Measurements from ENCODE around the gene GDPD5. TPM values are rescaled to one million over a fixed set of nuclear protein-coding genes. Genes with fewer than 3 reads are reported as not detected.

GDPD5 gene
- total RNA-seq, 1 experiment from 2014 or later: 12.2 TPM

DNA sequence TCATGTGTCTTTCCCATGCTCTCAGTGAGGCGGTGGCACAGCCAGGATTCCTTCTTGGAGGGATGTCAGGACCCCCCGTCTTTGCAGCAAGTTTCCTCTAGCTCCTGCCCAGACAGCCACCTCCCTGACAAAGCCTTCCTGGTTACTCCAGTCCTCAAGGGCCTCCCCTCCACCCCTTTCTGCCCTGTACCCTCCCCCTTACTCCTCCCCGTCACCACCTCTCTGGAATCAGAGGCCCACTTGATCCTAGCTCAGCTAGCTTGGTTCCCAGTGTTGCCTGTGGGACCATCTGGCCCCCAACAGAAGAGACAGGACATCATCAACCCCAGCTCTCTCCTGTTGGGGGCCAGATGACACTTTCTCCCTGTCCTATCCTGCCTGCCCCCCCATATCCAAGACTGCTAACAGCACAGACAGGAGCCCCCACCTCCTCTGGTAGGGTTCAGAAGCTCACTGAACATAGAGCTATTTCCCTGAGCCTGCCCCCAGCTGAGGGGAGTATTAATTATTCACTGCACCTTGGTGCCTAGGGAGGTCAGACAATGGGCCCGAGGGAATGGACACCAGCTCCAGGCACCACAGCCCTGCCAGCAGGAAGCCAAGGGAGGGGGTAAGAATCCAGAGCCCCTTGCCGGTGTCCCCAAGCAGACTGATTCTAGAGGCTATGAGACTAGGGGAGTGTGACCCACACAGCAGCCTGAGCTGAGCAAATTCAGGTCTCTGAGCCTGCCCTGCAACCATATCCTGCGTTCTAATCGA is 3.3 kb downstream of the GDPD5 start (continued):
- TF ChIP-seq, protein P1, sequence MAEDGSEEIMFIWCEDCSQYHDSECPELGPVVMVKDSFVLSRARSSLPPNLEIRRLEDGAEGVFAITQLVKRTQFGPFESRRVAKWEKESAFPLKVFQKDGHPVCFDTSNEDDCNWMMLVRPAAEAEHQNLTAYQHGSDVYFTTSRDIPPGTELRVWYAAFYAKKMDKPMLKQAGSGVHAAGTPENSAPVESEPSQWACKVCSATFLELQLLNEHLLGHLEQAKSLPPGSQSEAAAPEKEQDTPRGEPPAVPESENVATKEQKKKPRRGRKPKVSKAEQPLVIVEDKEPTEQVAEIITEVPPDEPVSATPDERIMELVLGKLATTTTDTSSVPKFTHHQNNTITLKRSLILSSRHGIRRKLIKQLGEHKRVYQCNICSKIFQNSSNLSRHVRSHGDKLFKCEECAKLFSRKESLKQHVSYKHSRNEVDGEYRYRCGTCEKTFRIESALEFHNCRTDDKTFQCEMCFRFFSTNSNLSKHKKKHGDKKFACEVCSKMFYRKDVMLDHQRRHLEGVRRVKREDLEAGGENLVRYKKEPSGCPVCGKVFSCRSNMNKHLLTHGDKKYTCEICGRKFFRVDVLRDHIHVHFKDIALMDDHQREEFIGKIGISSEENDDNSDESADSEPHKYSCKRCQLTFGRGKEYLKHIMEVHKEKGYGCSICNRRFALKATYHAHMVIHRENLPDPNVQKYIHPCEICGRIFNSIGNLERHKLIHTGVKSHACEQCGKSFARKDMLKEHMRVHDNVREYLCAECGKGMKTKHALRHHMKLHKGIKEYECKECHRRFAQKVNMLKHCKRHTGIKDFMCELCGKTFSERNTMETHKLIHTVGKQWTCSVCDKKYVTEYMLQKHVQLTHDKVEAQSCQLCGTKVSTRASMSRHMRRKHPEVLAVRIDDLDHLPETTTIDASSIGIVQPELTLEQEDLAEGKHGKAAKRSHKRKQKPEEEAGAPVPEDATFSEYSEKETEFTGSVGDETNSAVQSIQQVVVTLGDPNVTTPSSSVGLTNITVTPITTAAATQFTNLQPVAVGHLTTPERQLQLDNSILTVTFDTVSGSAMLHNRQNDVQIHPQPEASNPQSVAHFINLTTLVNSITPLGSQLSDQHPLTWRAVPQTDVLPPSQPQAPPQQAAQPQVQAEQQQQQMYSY (CRISPR knock-in tag; IDR thresholded peaks at IDR 0.05): no peak
- TF ChIP-seq FOXK1 (CRISPR knock-in tag; IDR thresholded peaks at IDR 0.05): no peak

DNA sequence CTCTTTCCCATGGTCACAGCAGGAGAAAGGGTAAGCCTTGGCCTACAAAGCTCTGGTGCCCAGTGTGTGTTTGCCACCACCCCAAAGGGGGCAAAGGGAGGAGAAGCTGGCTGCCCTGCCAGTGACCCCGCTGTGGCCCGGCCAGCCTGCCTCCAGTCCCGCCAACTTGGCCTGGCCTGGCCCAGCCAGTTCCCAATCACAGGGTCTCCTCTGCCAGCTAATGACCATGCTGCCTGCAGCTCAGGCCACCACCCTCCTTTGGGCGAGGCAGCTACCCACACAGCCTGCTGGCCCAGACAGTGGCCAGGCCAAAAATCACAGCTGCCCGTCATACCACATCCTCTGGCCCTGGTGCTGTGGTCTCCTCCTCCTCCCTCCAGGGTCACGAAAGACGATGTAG is 5.1 kb downstream of the GDPD5 start:
- no peak for DNase-seq (ENCODE audit: low spot score)
- Mint-ChIP-seq H3K36me3 (no peaks in the 10 kb centered on the region), H3K27ac (no peak overlapping the region), H3K4me1 (peaks cover 16% of the 10 kb centered on the region), H3K4me3 (no peak overlapping the region), H3K27me3 (ENCODE audit: low read depth) (peaks cover 28% of the 10 kb centered on the region), H3K9me3 (peaks cover 6% of the 10 kb centered on the region; the same call in 1 of the 2 replicates)
- CTCF ChIA-PET: interaction anchor here (1.3 to 2.6 kb wide), 2 partner anchors 11 to 70 kb away, joined by 4 to 12 read pairs; no protein-coding TSS in a partner anchor
- no peak for ATAC-seq
- TF ChIP-seq, protein P2, sequence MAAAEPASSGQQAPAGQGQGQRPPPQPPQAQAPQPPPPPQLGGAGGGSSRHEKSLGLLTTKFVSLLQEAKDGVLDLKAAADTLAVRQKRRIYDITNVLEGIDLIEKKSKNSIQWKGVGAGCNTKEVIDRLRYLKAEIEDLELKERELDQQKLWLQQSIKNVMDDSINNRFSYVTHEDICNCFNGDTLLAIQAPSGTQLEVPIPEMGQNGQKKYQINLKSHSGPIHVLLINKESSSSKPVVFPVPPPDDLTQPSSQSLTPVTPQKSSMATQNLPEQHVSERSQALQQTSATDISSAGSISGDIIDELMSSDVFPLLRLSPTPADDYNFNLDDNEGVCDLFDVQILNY (CRISPR knock-in tag; IDR thresholded peaks at IDR 0.05): no peak
- TF ChIP-seq, protein P3, sequence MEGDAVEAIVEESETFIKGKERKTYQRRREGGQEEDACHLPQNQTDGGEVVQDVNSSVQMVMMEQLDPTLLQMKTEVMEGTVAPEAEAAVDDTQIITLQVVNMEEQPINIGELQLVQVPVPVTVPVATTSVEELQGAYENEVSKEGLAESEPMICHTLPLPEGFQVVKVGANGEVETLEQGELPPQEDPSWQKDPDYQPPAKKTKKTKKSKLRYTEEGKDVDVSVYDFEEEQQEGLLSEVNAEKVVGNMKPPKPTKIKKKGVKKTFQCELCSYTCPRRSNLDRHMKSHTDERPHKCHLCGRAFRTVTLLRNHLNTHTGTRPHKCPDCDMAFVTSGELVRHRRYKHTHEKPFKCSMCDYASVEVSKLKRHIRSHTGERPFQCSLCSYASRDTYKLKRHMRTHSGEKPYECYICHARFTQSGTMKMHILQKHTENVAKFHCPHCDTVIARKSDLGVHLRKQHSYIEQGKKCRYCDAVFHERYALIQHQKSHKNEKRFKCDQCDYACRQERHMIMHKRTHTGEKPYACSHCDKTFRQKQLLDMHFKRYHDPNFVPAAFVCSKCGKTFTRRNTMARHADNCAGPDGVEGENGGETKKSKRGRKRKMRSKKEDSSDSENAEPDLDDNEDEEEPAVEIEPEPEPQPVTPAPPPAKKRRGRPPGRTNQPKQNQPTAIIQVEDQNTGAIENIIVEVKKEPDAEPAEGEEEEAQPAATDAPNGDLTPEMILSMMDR (IDR thresholded peaks at IDR 0.05): no peak
- no peak for TF ChIP-seq ATF1 (CRISPR knock-in tag; IDR thresholded peaks at IDR 0.05)
- POLR2A ChIA-PET: no interaction called here

DNA sequence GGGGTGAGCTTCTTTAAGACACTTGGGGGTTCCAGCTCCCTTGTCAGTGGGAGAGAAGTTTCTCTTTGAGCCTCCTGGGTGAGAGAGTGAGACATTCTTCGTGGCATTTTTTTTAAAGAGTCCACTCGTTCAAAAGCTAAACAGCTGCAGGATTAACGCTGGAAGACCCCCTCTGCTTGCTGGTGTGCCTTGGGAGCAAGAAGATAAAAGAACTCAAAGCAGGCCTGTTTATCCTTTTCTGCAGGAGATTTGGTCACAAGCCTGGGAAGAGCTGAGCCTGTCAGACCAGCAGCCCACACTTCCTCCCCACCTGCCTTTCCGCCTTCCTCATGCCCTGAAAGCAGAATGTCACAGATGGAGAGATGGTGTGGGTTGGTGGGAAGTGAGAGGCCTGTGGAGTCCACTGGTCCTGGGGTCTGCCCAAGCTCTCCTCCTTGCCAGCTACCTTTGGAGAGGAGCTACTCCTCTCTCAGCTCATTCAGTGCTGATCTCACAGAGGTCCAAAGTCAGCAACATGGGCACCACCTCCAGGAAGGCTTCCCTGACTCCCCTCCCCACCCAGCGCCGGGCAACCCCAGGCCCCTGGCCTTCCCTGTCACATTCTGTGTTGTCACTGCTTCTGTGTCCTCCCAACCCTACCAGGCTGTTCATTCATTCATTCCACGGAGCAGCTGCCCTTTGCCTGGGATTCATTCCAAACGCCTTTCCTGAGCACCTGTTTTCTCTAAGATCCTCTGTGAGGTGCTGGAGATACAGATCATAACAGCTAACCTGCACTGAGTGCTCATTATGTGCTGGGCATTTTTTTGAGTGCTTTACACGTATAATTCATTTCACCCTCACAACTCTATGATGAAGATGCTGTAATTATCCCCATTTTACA is 6.7 kb downstream of the GDPD5 start:
- DNase-seq (ENCODE audit: low spot score) (no peak), ATAC-seq (no peak)
- Mint-ChIP-seq H3K27ac (no peak overlapping the region), H3K27me3 (ENCODE audit: low read depth) (peaks cover 14% of the 10 kb centered on the region), H3K4me1 (peaks cover 10% of the 10 kb centered on the region), H3K9me3 (peaks cover 8% of the 10 kb centered on the region; the same call in 1 of the 2 replicates), H3K4me3 (no peak overlapping the region), H3K36me3 (no peaks in the 10 kb centered on the region)
- no peak for TF ChIP-seq RORB (CRISPR knock-in tag; IDR thresholded peaks at IDR 0.05)
- TF ChIP-seq NFE2L1 (CRISPR knock-in tag; IDR thresholded peaks at IDR 0.05): no peak
- no peak for TF ChIP-seq ZNF232 (CRISPR knock-in tag; IDR thresholded peaks at IDR 0.05)
- no peak for TF ChIP-seq ESRRA (CRISPR knock-in tag; IDR thresholded peaks at IDR 0.05; ENCODE audit: borderline replicate concordance)
- no peak for TF ChIP-seq NFYB (CRISPR knock-in tag; conservative IDR thresholded peaks at IDR 0.05; ENCODE audit: low read depth)
- CTCF ChIA-PET: interaction anchor here (0.7 to 2.6 kb wide), 7 partner anchors 9 to 84 kb away, joined by 3 to 12 read pairs (median 4); no protein-coding TSS in a partner anchor
- POLR2A ChIA-PET: no interaction called here

DNA sequence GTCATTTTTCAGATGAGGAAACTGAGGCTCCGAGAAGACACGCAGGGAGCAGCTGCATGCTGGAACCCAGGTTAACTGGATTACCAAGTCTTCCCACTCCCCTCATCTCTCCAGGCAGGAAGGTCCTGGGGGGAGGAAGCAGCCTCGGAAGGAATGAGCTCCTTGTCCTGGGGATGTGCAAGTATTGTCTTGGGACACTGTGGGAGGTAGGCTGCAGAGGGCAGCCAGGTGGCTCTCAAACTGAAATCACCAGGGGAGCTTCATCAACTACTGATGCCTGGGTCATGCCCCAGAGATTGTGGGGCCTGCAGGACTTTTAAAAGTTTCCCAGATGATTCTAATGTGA is 7.6 kb downstream of the GDPD5 start:
- H3K4me1 Mint-ChIP-seq: peaks cover 10% of the 10 kb centered on the region
- no peak overlapping the region for H3K27ac Mint-ChIP-seq
- no peaks in the 10 kb centered on the region for H3K36me3 Mint-ChIP-seq
- peaks cover 6% of the 10 kb centered on the region for H3K27me3 Mint-ChIP-seq (ENCODE audit: low read depth)
- ATAC-seq (no peak), DNase-seq (ENCODE audit: low spot score) (no peak)
- CTCF ChIA-PET: interaction anchor here (0.7 to 2.4 kb wide), 7 partner anchors 8 to 188 kb away, joined by 3 to 6 read pairs (median 4); no protein-coding TSS in a partner anchor
- H3K4me3 Mint-ChIP-seq: no peak overlapping the region
- POLR2A ChIA-PET: no interaction called here
- H3K9me3 Mint-ChIP-seq: peaks cover 8% of the 10 kb centered on the region; the same call in 1 of the 2 replicates
- TF ChIP-seq, protein P2 (CRISPR knock-in tag; IDR thresholded peaks at IDR 0.05): no peak
- TF ChIP-seq NFATC4 (CRISPR knock-in tag; IDR thresholded peaks at IDR 0.05): no peak
- no peak for TF ChIP-seq ELF4 (CRISPR knock-in tag; IDR thresholded peaks at IDR 0.05; ENCODE audit: low read depth)
- TF ChIP-seq ZNF423 (CRISPR knock-in tag; IDR thresholded peaks at IDR 0.05): peak; percentile 22; the same call in 1 of the 2 replicates
